Glutamatergic neuron (in vitro differentiated cells): ENCODE data around the gene LAMA3. TPM values are rescaled to one million over a fixed set of nuclear protein-coding genes. Genes with fewer than 3 reads are reported as not detected.

ENCODE experiments used
- DNase-seq: peaks from one replicate; pipeline ENCODE4 v3.0.0; 2022
- H3K27ac Mint-ChIP-seq: one replicate; pipeline ENCODE4 v1.8.0; 2020; ENCODE audit warnings: mild to moderate bottlenecking, mixed read lengths, inconsistent platforms; ENCODE audit not compliant: unreplicated experiment
- H3K27me3 Mint-ChIP-seq: one replicate; pipeline ENCODE4 v1.8.0; 2020; ENCODE audit warnings: mild to moderate bottlenecking, moderate library complexity, mixed read lengths, inconsistent platforms; ENCODE audit not compliant: unreplicated experiment
- H3K36me3 Mint-ChIP-seq: one replicate; pipeline ENCODE4 v1.8.0; 2020; ENCODE audit warnings: mild to moderate bottlenecking, mixed read lengths, inconsistent platforms; ENCODE audit not compliant: unreplicated experiment
- H3K4me1 Mint-ChIP-seq: one replicate; pipeline ENCODE4 v1.8.0; 2020; ENCODE audit warnings: mild to moderate bottlenecking, low read depth, mixed read lengths, inconsistent platforms; ENCODE audit not compliant: unreplicated experiment
- H3K4me3 Mint-ChIP-seq: one replicate; pipeline ENCODE4 v1.8.0; 2020; ENCODE audit warnings: mild to moderate bottlenecking, mixed read lengths, inconsistent platforms; ENCODE audit not compliant: unreplicated experiment
- H3K9me3 Mint-ChIP-seq: one replicate; pipeline ENCODE4 v1.8.0; 2020; ENCODE audit warnings: mild to moderate bottlenecking, moderate library complexity, mixed read lengths, inconsistent platforms; ENCODE audit not compliant: unreplicated experiment
- CTCF ChIP-seq: fragments of 200-600 bp; sonication (generic); IDR thresholded peaks from one replicate; pipeline ENCODE4 v1.5.0; 2021; ENCODE audit not compliant: partially characterized antibody, unreplicated experiment
- total RNA-seq: library from RNA; stranded (reverse); fragmentation: NEBNext Ultra II Directional; extraction: Animal tissue kit (Norgen Biotek cat#: 25700); gene quantifications from one replicate; pipeline ENCODE4 v1.2.1, GENCODE V29; 2021; ENCODE audit not compliant: unreplicated experiment

LAMA3 gene
- total RNA-seq, 1 donor from 2014 or later: 2.1 TPM

GRCh38 chr18:23887493-23887892 is 198.2 kb downstream of the LAMA3 start:
- H3K27ac Mint-ChIP-seq: no peak overlapping the region
- DNase-seq: no peak
- H3K36me3 Mint-ChIP-seq: no peaks in the 10 kb centered on the region
- H3K27me3 Mint-ChIP-seq: no peaks in the 10 kb centered on the region
- H3K9me3 Mint-ChIP-seq: peaks cover 1% of the 10 kb centered on the region
- H3K4me1 Mint-ChIP-seq: peaks cover 6% of the 10 kb centered on the region
- no peak overlapping the region for H3K4me3 Mint-ChIP-seq
- no peak for TF ChIP-seq CTCF

GRCh38 chr18:23888881-23889280 is 199.6 kb downstream of the LAMA3 start:
- Mint-ChIP-seq H3K27me3 (no peaks in the 10 kb centered on the region), H3K4me1 (peaks cover under 1% of the 10 kb centered on the region), H3K4me3 (no peak overlapping the region), H3K9me3 (peaks cover 1% of the 10 kb centered on the region), H3K27ac (no peak overlapping the region), H3K36me3 (no peaks in the 10 kb centered on the region)
- TF ChIP-seq CTCF: no peak
- DNase-seq: no peak

GRCh38 chr18:23889907-23890306 is 200.7 kb downstream of the LAMA3 start:
- Mint-ChIP-seq H3K27me3 (no peaks in the 10 kb centered on the region), H3K9me3 (peaks cover 1% of the 10 kb centered on the region), H3K27ac (no peak overlapping the region), H3K4me3 (no peak overlapping the region), H3K4me1 (no peaks in the 10 kb centered on the region), H3K36me3 (no peaks in the 10 kb centered on the region)
- no peak for DNase-seq
- no peak for TF ChIP-seq CTCF

- H3K27ac Mint-ChIP-seq: no peak overlapping the region
- H3K4me3 Mint-ChIP-seq: no peak overlapping the region
- no peak for DNase-seq
- no peak for TF ChIP-seq CTCF
- H3K9me3 Mint-ChIP-seq: peaks cover 1% of the 10 kb centered on the region
- no peaks in the 10 kb centered on the region for H3K27me3 Mint-ChIP-seq
- H3K4me1 Mint-ChIP-seq: no peaks in the 10 kb centered on the region
- no peaks in the 10 kb centered on the region for H3K36me3 Mint-ChIP-seq
These were observed 201.3 kb downstream of the LAMA3 start for GRCh38 chr18:23890589-23890988.

GRCh38 chr18:23893653-23894052 is 204.4 kb downstream of the LAMA3 start:
- no peak for TF ChIP-seq CTCF
- Mint-ChIP-seq H3K36me3 (no peaks in the 10 kb centered on the region), H3K27me3 (no peaks in the 10 kb centered on the region), H3K27ac (no peak overlapping the region), H3K9me3 (peaks cover 1% of the 10 kb centered on the region), H3K4me3 (no peak overlapping the region), H3K4me1 (no peaks in the 10 kb centered on the region)
- DNase-seq: no peak
